ENCODE results near the gene GFRA4. TPM values are rescaled to one million over a fixed set of nuclear protein-coding genes. Genes with fewer than 3 reads are reported as not detected.

GFRA4 gene
- total RNA-seq, 2 donors from 2014 or later, result not detected

DNA sequence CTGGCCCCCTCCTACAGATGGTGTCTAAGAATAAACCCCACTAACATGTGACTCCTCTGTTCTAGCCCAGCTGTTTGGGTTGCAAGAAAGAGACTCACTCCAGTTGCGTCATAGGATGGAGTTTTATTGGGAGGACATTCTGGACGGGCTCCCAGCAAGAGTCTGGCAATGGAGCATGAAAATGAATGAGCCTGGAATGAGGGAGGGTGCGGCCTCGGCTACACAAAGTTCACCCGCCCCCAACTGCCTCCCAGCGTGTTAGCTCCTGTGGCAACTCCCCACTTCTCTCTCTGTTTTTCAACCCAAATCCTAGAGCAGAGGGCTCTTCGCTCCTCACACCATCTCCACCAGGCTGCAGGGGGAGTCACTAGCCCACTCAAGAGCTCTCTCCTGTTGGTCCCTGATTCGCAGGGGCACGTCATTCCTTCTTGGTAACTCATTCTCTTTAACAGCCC, 23.7 kb upstream of the GFRA4 start:
- Histone ChIP-seq H3K4me3 (no peak overlapping the region), H3K9me3 (no peaks in the 10 kb centered on the region), H3K27me3 (peaks cover 7% of the 10 kb centered on the region), H3K4me1 (no peaks in the 10 kb centered on the region), H3K27ac (peak overlapping the region; percentile 44), H3K36me3 (no peaks in the 10 kb centered on the region), H3K9ac (ENCODE audit: low read depth in 2 of 2, low read length in 2 of 2) (peak overlapping the region in 1 of 2 donors; percentile 56)
- TF ChIP-seq, protein P1, sequence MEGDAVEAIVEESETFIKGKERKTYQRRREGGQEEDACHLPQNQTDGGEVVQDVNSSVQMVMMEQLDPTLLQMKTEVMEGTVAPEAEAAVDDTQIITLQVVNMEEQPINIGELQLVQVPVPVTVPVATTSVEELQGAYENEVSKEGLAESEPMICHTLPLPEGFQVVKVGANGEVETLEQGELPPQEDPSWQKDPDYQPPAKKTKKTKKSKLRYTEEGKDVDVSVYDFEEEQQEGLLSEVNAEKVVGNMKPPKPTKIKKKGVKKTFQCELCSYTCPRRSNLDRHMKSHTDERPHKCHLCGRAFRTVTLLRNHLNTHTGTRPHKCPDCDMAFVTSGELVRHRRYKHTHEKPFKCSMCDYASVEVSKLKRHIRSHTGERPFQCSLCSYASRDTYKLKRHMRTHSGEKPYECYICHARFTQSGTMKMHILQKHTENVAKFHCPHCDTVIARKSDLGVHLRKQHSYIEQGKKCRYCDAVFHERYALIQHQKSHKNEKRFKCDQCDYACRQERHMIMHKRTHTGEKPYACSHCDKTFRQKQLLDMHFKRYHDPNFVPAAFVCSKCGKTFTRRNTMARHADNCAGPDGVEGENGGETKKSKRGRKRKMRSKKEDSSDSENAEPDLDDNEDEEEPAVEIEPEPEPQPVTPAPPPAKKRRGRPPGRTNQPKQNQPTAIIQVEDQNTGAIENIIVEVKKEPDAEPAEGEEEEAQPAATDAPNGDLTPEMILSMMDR (IDR thresholded peaks at IDR 0.05), result no peak
- peak; percentile 74 for DNase-seq
- intact Hi-C loops (cut with DNase I), result loop anchor here (10.0 kb wide), 1 partner anchor 398 kb away; no protein-coding TSS in a partner anchor

DNA sequence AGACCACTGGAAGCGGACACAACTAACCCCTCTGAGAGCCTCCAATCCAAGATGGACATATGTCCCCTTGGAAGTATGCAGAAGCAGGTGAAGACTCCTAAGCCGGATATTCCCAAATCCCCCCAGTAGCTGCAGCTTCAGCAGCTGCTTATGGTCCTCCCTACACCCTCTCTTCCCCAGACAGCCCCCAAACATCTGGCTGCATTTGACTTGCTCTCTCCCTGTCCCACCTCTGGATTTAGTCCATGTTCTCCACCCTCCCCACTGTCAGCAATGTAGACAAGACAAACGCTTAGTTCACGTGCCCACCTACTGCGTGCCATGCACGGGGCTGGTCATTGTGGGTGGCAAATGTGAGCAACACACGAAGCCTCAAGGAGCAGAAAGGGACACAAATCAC, 23.2 kb upstream of the GFRA4 start:
- intact Hi-C loops (cut with DNase I), result loop anchor here (10.0 kb wide), 1 partner anchor 398 kb away; no protein-coding TSS in a partner anchor
- peaks cover 12% of the 10 kb centered on the region for H3K27me3 ChIP-seq
- no peaks in the 10 kb centered on the region for H3K4me1 ChIP-seq
- DNase-seq, result no peak
- no peak overlapping the region for H3K9ac ChIP-seq (ENCODE audit: low read depth in 2 of 2, low read length in 2 of 2)
- H3K27ac ChIP-seq, result peak overlapping the region; percentile 44
- H3K9me3 ChIP-seq, result no peaks in the 10 kb centered on the region
- TF ChIP-seq, protein P1 (IDR thresholded peaks at IDR 0.05), result no peak
- no peak overlapping the region for H3K4me3 ChIP-seq
- H3K36me3 ChIP-seq, result no peaks in the 10 kb centered on the region

DNA sequence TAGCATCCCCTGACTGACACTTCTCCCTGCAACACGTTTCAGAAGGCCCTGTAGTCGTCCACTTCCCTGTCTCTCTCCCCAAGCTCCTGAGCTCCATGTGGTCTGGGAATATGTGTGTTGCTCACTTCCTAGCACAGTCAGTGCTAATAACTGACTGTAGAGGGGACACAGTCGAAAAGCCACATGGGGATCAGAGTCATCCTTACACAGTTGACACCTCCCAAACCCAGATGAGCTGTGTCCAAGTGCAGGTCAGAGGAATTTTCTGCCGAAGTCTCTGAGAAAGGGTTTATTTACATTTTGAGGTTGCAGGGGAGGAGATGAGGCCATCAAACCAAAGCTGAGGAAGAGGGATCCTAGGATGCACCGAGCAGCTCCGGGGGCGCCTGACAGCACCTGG, 22.1 kb upstream of the GFRA4 start:
- TF ChIP-seq, protein P1 (IDR thresholded peaks at IDR 0.05), result no peak
- Histone ChIP-seq H3K27ac (no peak overlapping the region), H3K9ac (ENCODE audit: low read depth in 2 of 2, low read length in 2 of 2) (no peak overlapping the region), H3K27me3 (peaks cover 20% of the 10 kb centered on the region), H3K9me3 (no peaks in the 10 kb centered on the region), H3K4me3 (no peak overlapping the region), H3K4me1 (no peaks in the 10 kb centered on the region), H3K36me3 (no peaks in the 10 kb centered on the region)
- intact Hi-C loops (cut with DNase I), result loop anchor here (10.0 kb wide), 1 partner anchor 399 kb away; no protein-coding TSS in a partner anchor
- no peak for DNase-seq

DNA sequence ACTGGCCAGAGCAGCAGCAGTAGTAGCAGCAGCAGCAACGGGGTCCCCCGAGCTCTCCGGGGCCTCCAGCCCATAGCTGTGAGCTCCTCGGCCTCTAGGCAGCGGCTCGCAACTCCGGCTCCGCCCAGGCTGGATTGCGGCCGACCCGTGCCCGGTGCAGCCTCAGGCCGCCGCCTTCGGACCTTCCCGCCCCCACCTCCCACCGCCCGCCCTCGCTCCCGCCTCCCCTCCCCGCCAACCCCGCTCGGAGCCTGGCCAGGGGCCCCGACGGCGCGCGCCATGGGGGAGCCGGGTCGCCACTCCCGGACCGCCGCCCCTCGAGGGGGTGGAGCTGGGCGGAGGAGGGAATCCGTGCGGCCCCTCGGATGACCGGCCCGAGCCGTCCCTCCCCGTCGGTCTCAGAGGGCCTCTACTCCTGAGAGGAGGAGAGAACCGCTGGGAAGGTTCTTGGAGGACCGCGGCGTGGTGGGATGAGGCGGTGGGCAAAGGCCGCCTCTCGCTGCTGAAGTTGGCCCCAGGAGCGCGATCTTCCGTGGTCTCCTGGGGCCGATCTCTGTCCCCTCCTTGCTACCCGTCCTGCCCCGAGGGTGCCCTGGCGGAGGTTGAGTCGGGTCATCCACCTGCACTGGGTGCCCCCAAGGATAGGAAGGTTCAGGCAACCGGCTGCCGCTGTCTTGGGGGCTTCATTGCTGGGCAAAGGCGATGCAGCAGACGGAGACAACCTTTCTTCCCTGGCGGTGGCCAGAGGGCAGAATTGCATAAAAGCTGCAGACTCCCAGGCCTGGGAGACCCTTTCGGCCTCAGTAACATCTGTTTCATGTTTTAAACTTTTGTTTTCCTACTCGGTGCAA, 19.0 kb upstream of the GFRA4 start, which contains the start of gene ADAM33:
TSS of gene ADAM33 (minus strand) at position 80 of the 851 bp plus-strand sequence. CDS start at position 74, 6 bp downstream.
- TF ChIP-seq, protein P1 (IDR thresholded peaks at IDR 0.05), result no peak
- H3K4me3 ChIP-seq, result peak within 1 kb of the TSS; percentile 35
- H3K9me3 ChIP-seq, result no peaks in the 10 kb centered on the region
- no peaks in the 10 kb centered on the region for H3K36me3 ChIP-seq
- peak; percentile 36 for DNase-seq
- H3K4me1 ChIP-seq, result no peaks in the 10 kb centered on the region
- H3K27ac ChIP-seq, result peak within 1 kb of the TSS; percentile 53
- peaks cover 20% of the 10 kb centered on the region for H3K27me3 ChIP-seq
- H3K9ac ChIP-seq (ENCODE audit: low read depth in 2 of 2, low read length in 2 of 2), result peak within 1 kb of the TSS; percentile 23 to 55
- intact Hi-C loops (cut with DNase I), result loop anchor here (10.0 kb wide), 1 partner anchor 403 kb away; no protein-coding TSS in a partner anchor

DNA sequence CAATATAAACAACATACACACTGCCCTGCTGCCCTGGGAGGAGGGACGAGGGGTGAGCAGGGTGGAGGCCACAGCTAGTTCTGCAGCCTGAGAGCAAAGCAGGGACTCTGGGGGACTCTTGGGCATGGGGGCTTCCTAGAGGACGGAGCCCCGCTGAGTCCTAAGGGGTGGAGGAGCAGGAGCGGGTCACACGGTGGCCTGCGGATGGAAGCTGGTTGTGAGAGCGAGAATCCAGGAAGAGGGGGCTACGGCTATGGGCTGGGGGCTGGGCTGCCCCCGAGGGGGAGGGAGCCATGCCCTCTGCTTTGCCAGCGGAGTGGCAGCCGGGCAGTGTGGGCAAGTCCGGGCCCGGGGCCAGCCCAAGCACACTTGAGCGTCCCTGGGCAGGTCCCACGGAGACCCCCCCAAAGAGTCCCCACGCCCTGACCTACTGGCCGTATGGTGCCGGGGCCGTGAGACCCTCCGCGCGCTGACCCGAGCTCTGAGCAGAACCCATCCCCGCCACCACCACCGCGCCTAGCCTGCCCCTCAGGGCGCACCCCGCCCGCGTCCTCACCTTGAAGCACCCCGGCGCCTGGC, 18.2 kb upstream of the GFRA4 start:
- no peaks in the 10 kb centered on the region for H3K4me1 ChIP-seq
- H3K27me3 ChIP-seq, result peaks cover 20% of the 10 kb centered on the region
- H3K36me3 ChIP-seq, result no peaks in the 10 kb centered on the region
- TF ChIP-seq, protein P1 (IDR thresholded peaks at IDR 0.05), result no peak
- peak overlapping the region; percentile 23 to 55 for H3K9ac ChIP-seq (ENCODE audit: low read depth in 2 of 2, low read length in 2 of 2)
- intact Hi-C loops (cut with DNase I), result loop anchor here (10.0 kb wide), 1 partner anchor 403 kb away; no protein-coding TSS in a partner anchor
- no peak for DNase-seq
- H3K9me3 ChIP-seq, result no peaks in the 10 kb centered on the region
- H3K27ac ChIP-seq, result peak overlapping the region; percentile 53
- H3K4me3 ChIP-seq, result peak overlapping the region; percentile 35
